HepG2 (cell line): ENCODE data around the gene XDH. TPM values are rescaled to one million over a fixed set of nuclear protein-coding genes. Genes with fewer than 3 reads are reported as not detected.

Experiments
- ATAC-seq: fragments of 200-7000 bp; cut with Tn5 transposase; 3 replicates; pipeline ENCODE4 v1.9.1; 2020; ENCODE audit warnings: mild to moderate bottlenecking, moderate library complexity
- BruUV-seq: library from RNA; stranded (reverse); fragments of 400-500 nt; replicated peaks from 2 replicates; lab custom pipeline; 2021; lab: Mats Ljungman, UMichigan
- CTCF ChIA-PET: fragments of 300-600 bp; formaldehyde crosslinking; extraction: SDS; loops from one replicate; lab custom pipeline; 2021; ENCODE audit warnings: low total read pairs, inconsistent platforms, low intra/inter-chr PET ratio; lab: Yijun Ruan, JAX
- POLR2A ChIA-PET: fragments of 350-600 bp; sonication (Branson Sonifier 250); formaldehyde crosslinking; loops from one replicate; lab custom pipeline; 2020; ENCODE audit warnings: antibody characterized with exemption, inconsistent platforms; lab: Yijun Ruan, JAX
- DNase-seq: peaks from one replicate; pipeline ENCODE4 v3.0.0-alpha.2; 2015; ENCODE audit warnings: low spot score
- FAIRE-seq: peaks from 3 replicates; lab custom pipeline; 2011; peaks lifted over from hg19 to GRCh38; lab: Jason Lieb, UNC
- H2AFZ ChIP-seq: one replicate; pipeline ENCODE4 v1.6.1; 2011; ENCODE audit warnings: low read length, inconsistent platforms
- H3K27ac ChIP-seq: fragments of 300-600 bp; 3 replicates; pipeline ENCODE4 v1.8.0; 2011; ENCODE audit warnings: mixed run types, mild to moderate bottlenecking, mixed read lengths, low read length, inconsistent platforms; ENCODE audit not compliant: insufficient read depth; ENCODE audit errors: extremely low read length
- H3K27me3 ChIP-seq, 2 experiments: fragments of 200-600 bp in 1 of 2; 2 replicates in 1 of 2; 3 replicates in 1 of 2; pipeline versions ENCODE4 v1.6.0 to v1.8.0; 2011; ENCODE audit warnings: low read length in 2 of 2, mild to moderate bottlenecking in 2 of 2, moderate library complexity in 2 of 2, inconsistent platforms in 1 of 2; ENCODE audit not compliant: insufficient read depth in 2 of 2, control insufficient read depth in 1 of 2
- H3K36me3 ChIP-seq, 2 experiments: fragments of 200-600 bp in 1 of 2; replicated peaks in 1 of 2; 2 replicates in 1 of 2; 3 replicates in 1 of 2; pipeline versions ENCODE4 v1.5.1 to v1.8.0; 2011; ENCODE audit warnings: low read length in 2 of 2, inconsistent platforms in 1 of 2; ENCODE audit not compliant: insufficient read depth in 2 of 2, control insufficient read depth in 1 of 2
- H3K4me1 ChIP-seq: 2 replicates; pipeline ENCODE4 v1.5.1; 2012; ENCODE audit warnings: low read length, inconsistent platforms; ENCODE audit not compliant: insufficient read depth
- H3K4me2 ChIP-seq: 2 replicates; pipeline ENCODE4 v1.6.0; 2011; ENCODE audit warnings: low read depth, low read length, inconsistent platforms
- H3K4me3 ChIP-seq, 3 experiments: fragments of 200-600 bp in 1 of 3; sonication (generic), shearing (Covaris generic) in 1 of 3; replicated peaks in 1 of 3; 2 replicates each; pipeline ENCODE4 v1.5.1; 2011 to 2016; ENCODE audit warnings: low read length in 3 of 3, inconsistent platforms in 2 of 3, low read depth in 2 of 3, mild to moderate bottlenecking in 2 of 3, control low read depth in 1 of 3, mixed read lengths in 1 of 3; ENCODE audit not compliant: insufficient read depth in 1 of 3
- H3K79me2 ChIP-seq: one replicate; pipeline ENCODE4 v1.6.1; 2011; ENCODE audit warnings: low read length, inconsistent platforms; ENCODE audit not compliant: insufficient read depth
- H3K9ac ChIP-seq: 2 replicates; pipeline ENCODE4 v1.6.0; 2011; ENCODE audit warnings: mild to moderate bottlenecking, low read depth, low read length, inconsistent platforms; ENCODE audit not compliant: insufficient read depth
- H3K9me3 ChIP-seq: 2 replicates; pipeline ENCODE4 v1.5.1; 2012; ENCODE audit warnings: mild to moderate bottlenecking, low read length
- H4K20me1 ChIP-seq: 2 replicates; pipeline ENCODE4 v1.6.0; 2011; ENCODE audit warnings: inconsistent platforms, mild to moderate bottlenecking, low read length, moderate library complexity; ENCODE audit not compliant: insufficient read depth
- ARID4A ChIP-seq: sonication (generic); formaldehyde crosslinking; IDR thresholded peaks from 2 replicates; pipeline ENCODE4 v1.5.0; 2020; ENCODE audit warnings: mild to moderate bottlenecking, missing genetic modification reagents, borderline replicate concordance
- ATRX ChIP-seq: sonication (generic); formaldehyde crosslinking; IDR thresholded peaks from 2 replicates; pipeline ENCODE4 v1.4.0; 2020; ENCODE audit warnings: missing genetic modification reagents, borderline replicate concordance
- E2F1 ChIP-seq: sonication (generic); formaldehyde crosslinking; IDR thresholded peaks from 2 replicates; pipeline ENCODE4 v1.5.0; 2020; ENCODE audit warnings: missing genetic modification reagents
- MEIS1 ChIP-seq: sonication (generic); formaldehyde crosslinking; IDR thresholded peaks from 2 replicates; pipeline ENCODE4 v1.9.0; 2021; ENCODE audit warnings: mild to moderate bottlenecking, missing genetic modification reagents, moderate library complexity, borderline replicate concordance
- MTA3 ChIP-seq: sonication (generic); formaldehyde crosslinking; IDR thresholded peaks from 2 replicates; pipeline ENCODE4 v1.4.0; 2020; ENCODE audit warnings: missing genetic modification reagents
- MYNN ChIP-seq: sonication (generic); formaldehyde crosslinking; IDR thresholded peaks from 2 replicates; pipeline ENCODE4 v1.4.0; 2020; ENCODE audit warnings: mild to moderate bottlenecking, low read depth, missing genetic modification reagents
- PCBP1 ChIP-seq: fragments of 200-400 bp; formaldehyde crosslinking; IDR thresholded peaks from 2 replicates; pipeline ENCODE4 v1.6.1; 2017; ENCODE audit warnings: mild to moderate bottlenecking, low read depth, low read length, borderline replicate concordance
- POLR2AphosphoS2 ChIP-seq: IDR thresholded peaks from 2 replicates; pipeline ENCODE4 v1.6.1; 2011; ENCODE audit warnings: low read depth, low read length, improper control_type of control experiment
- RELA ChIP-seq: sonication (generic); formaldehyde crosslinking; IDR thresholded peaks from 2 replicates; pipeline ENCODE4 v1.4.0; 2020; ENCODE audit warnings: missing genetic modification reagents
- SETDB1 ChIP-seq: sonication (generic); formaldehyde crosslinking; IDR thresholded peaks from 2 replicates; pipeline ENCODE4 v1.5.1; 2020; ENCODE audit warnings: missing genetic modification reagents, mild to moderate bottlenecking, borderline replicate concordance
- SUZ12 ChIP-seq: fragments of 150-350 bp; IDR thresholded peaks from 2 replicates; pipeline ENCODE4 v1.6.1; 2014; ENCODE audit warnings: low read depth, low read length
- TBP ChIP-seq: sonication (generic); formaldehyde crosslinking; IDR thresholded peaks from 2 replicates; pipeline ENCODE4 v1.5.0; 2020; ENCODE audit warnings: missing genetic modification reagents
- ZBTB37 ChIP-seq: sonication (generic); formaldehyde crosslinking; IDR thresholded peaks from 2 replicates; pipeline ENCODE4 v1.4.0; 2020; ENCODE audit warnings: mild to moderate bottlenecking, missing genetic modification reagents
- ZBTB38 ChIP-seq: sonication (generic); formaldehyde crosslinking; IDR thresholded peaks from 2 replicates; pipeline ENCODE4 v1.5.1; 2020; ENCODE audit warnings: mild to moderate bottlenecking, missing genetic modification reagents
- ZNF34 ChIP-seq: sonication (generic); formaldehyde crosslinking; IDR thresholded peaks from 2 replicates; pipeline ENCODE4 v1.4.0; 2020; ENCODE audit warnings: mild to moderate bottlenecking, missing genetic modification reagents, borderline replicate concordance
- ZNF441 ChIP-seq: sonication (generic); formaldehyde crosslinking; IDR thresholded peaks from 2 replicates; pipeline ENCODE4 v1.7.0; 2021; ENCODE audit warnings: missing genetic modification reagents, borderline replicate concordance
- ZNF549 ChIP-seq: sonication (generic); formaldehyde crosslinking; IDR thresholded peaks from 2 replicates; pipeline ENCODE4 v1.5.0; 2020; ENCODE audit warnings: missing genetic modification reagents
- ZNF550 ChIP-seq: sonication (generic); formaldehyde crosslinking; IDR thresholded peaks from 2 replicates; pipeline ENCODE4 v1.4.0; 2020; ENCODE audit warnings: mild to moderate bottlenecking, missing genetic modification reagents, borderline replicate concordance
- in situ Hi-C: cut with HindIII; loops from 2 replicates; pipeline ENCODE4 v1.10.0; 2017; ENCODE audit warnings: low pct_unique_long_range_greater_than_20kb; ENCODE audit not compliant: extremely low pct_ligation_motif_present
- intact Hi-C: fragments of 100-400 bp; cut with micrococcal nuclease; formaldehyde crosslinking; loops from one replicate; pipeline ENCODE4 v1.10.0; 2022; ENCODE audit not compliant: unreplicated experiment
- polyA plus RNA-seq, 8 experiments: library from polyadenylated mRNA; depleted of rRNA in 3 of 8; stranded (reverse) in 7 of 8; unstranded in 1 of 8; fragments of >200 nt; fragmentation: Illumina TruSeq in 4 of 8; extraction: Trizol in 4 of 8; gene quantifications; 2 replicates each; pipeline versions ENCODE4 v1.2.1 to v1.2.3, GENCODE V29; 2011 to 2016; ENCODE audit warnings: low read depth in 4 of 8, missing spikeins in 1 of 8, mixed read lengths in 1 of 8; ENCODE audit not compliant: insufficient read depth in 1 of 8
- total RNA-seq, 5 experiments: library from RNA; depleted of rRNA; stranded (reverse); fragments of >200 nt; fragmentation: Illumina TruSeq; extraction: Trizol; gene quantifications; 2 replicates each; pipeline ENCODE4 v1.2.3, GENCODE V29; 2016; ENCODE audit warnings: low read depth in 1 of 5

Gene XDH
- total and polyA plus RNA-seq, 2 of the 13 experiments (the other 11 are each of a cell fraction or from before 2014, with no cell fraction given), result not detected

- TF ChIP-seq ARID4A (CRISPR knock-in tag) (no peak), ZBTB38 (no peak), RELA (CRISPR knock-in tag) (no peak), SETDB1 (CRISPR knock-in tag) (no peak)
These were observed 85.4 kb downstream of the XDH start (continued) for GRCh38 chr2:31329081-31329625.

- intact Hi-C loops, result no loop called here
- H3K9me3 ChIP-seq, result no peaks in the 10 kb centered on the region
- H4K20me1 ChIP-seq, result no peaks in the 10 kb centered on the region
- H3K79me2 ChIP-seq, result no peaks in the 10 kb centered on the region
- no peak overlapping the region for H3K4me3 ChIP-seq
- no peak overlapping the region for H2AFZ ChIP-seq
- H3K27ac ChIP-seq, result no peak overlapping the region
- in situ Hi-C loops, result loop anchor here (25.0 kb wide), 1 partner anchor 1116 kb away; no protein-coding TSS in a partner anchor
- ATAC-seq (no peak), FAIRE-seq (no peak), DNase-seq (no peak)
- H3K36me3 ChIP-seq, result no peaks in the 10 kb centered on the region
- no peak overlapping the region for H3K4me2 ChIP-seq
- CTCF ChIA-PET, result no interaction called here
- no peaks in the 10 kb centered on the region for H3K4me1 ChIP-seq
- no TSS peak for BruUV-seq
- H3K9ac ChIP-seq, result no peak overlapping the region
- POLR2A ChIA-PET, result no interaction called here
- H3K27me3 ChIP-seq, result peaks cover 1 to 5% of the 10 kb centered on the region in 2 experiments; a peak in 4 of 5 replicates
- TF ChIP-seq SUZ12, result no peak
- no peak for TF ChIP-seq POLR2AphosphoS2
- TF ChIP-seq ZNF34 (CRISPR knock-in tag), result no peak
- no peak for TF ChIP-seq ZNF441 (CRISPR knock-in tag)
- no peak for TF ChIP-seq PCBP1
- TF ChIP-seq ZBTB37 (CRISPR knock-in tag), result no peak
- no peak for TF ChIP-seq MEIS1 (CRISPR knock-in tag)
- no peak for TF ChIP-seq ZNF549
- no peak for TF ChIP-seq ZNF550 (CRISPR knock-in tag)
- TF ChIP-seq ATRX (CRISPR knock-in tag), result no peak
- TF ChIP-seq MYNN (CRISPR knock-in tag), result no peak
- no peak for TF ChIP-seq TBP
- no peak for TF ChIP-seq E2F1 (CRISPR knock-in tag)
- TF ChIP-seq MTA3, result no peak
These were observed 86.5 kb downstream of the XDH start for GRCh38 chr2:31328026-31328425.
